GM12878 (cell line): ENCODE measurements around the gene CEP170B. TPM values are rescaled to one million over a fixed set of nuclear protein-coding genes. Genes with fewer than 3 reads are reported as not detected.

Experiments
- ATAC-seq: fragments of 200-7000 bp; cut with Tn5 transposase; 3 replicates; pipeline ENCODE4 v1.9.1; 2020; ENCODE audit warnings: mild to moderate bottlenecking, moderate library complexity
- BruUV-seq: library from RNA; stranded (reverse); fragments of 400-500 nt; replicated peaks from 2 replicates; lab custom pipeline; 2021; lab: Mats Ljungman, UMichigan
- CTCF ChIA-PET: fragments of 300-600 bp; sonication (Branson Sonifier 250); formaldehyde crosslinking; extraction: SDS; loops from one replicate; lab custom pipeline; 2021; ENCODE audit warnings: inconsistent platforms; lab: Yijun Ruan, JAX
- POLR2A ChIA-PET: fragments of 350-600 bp; formaldehyde crosslinking; extraction: SDS; loops from one replicate; lab custom pipeline; 2021; ENCODE audit warnings: inconsistent platforms; lab: Charles Lee
- RAD21 ChIA-PET: fragments of 300-600 bp; sonication (Branson Sonifier 250); formaldehyde crosslinking; loops from one replicate; lab custom pipeline; 2023; ENCODE audit warnings: antibody characterized with exemption; ENCODE audit not compliant: unreplicated experiment; lab: Charles Lee
- SMC1A ChIA-PET: fragments of 300-600 bp; sonication (Branson Sonifier 250); formaldehyde crosslinking; loops from one replicate; lab custom pipeline; 2023; ENCODE audit not compliant: unreplicated experiment, uncharacterized antibody; lab: Charles Lee
- DNase-seq: peaks from one replicate; pipeline ENCODE4 v3.0.0-alpha.2; 2011; ENCODE audit warnings: low read depth, low spot score
- FAIRE-seq: peaks from 3 replicates; lab custom pipeline; 2011; peaks lifted over from hg19 to GRCh38; lab: Jason Lieb, UNC
- H2AFZ ChIP-seq: 2 replicates; pipeline ENCODE4 v1.6.0; 2011; ENCODE audit warnings: low read depth, low read length, control low read depth; ENCODE audit not compliant: control insufficient read depth
- H3K27ac ChIP-seq: 2 replicates; pipeline ENCODE4 v1.5.1; 2011; ENCODE audit warnings: control low read depth; ENCODE audit not compliant: control insufficient read depth, insufficient read depth
- H3K27me3 ChIP-seq, 2 experiments: replicated peaks in 1 of 2; 2 replicates each; pipeline versions ENCODE4 v1.6.0 to v1.6.1; 2011; ENCODE audit warnings: low read length in 1 of 2; ENCODE audit not compliant: control insufficient read depth in 2 of 2, insufficient read depth in 2 of 2
- H3K36me3 ChIP-seq, 2 experiments: 2 replicates each; pipeline ENCODE4 v1.5.1; 2011; ENCODE audit warnings: low read length in 1 of 2; ENCODE audit not compliant: control insufficient read depth in 2 of 2, insufficient read depth in 2 of 2
- H3K4me1 ChIP-seq: 2 replicates; pipeline ENCODE4 v1.6.1; 2011; ENCODE audit warnings: mild to moderate bottlenecking, low read length, moderate library complexity, mixed read lengths; ENCODE audit not compliant: control insufficient read depth, insufficient read depth
- H3K4me2 ChIP-seq: 2 replicates; pipeline ENCODE4 v1.6.0; 2011; ENCODE audit warnings: control low read depth; ENCODE audit not compliant: control insufficient read depth, insufficient read depth
- H3K4me3 ChIP-seq: fragments of 200-600 bp; sonication (generic); 2 replicates; pipeline ENCODE4 v1.5.1; 2016
- H3K79me2 ChIP-seq: 2 replicates; pipeline ENCODE4 v1.6.0; 2011; ENCODE audit warnings: low read length; ENCODE audit not compliant: control insufficient read depth, insufficient read depth
- H3K9ac ChIP-seq: 2 replicates; pipeline ENCODE4 v1.8.0; 2011; ENCODE audit warnings: low read length, control low read depth, mixed read lengths; ENCODE audit not compliant: control insufficient read depth, insufficient read depth
- H3K9me3 ChIP-seq: replicated peaks from 3 replicates; pipeline ENCODE4 v1.5.1; 2011; ENCODE audit warnings: mild to moderate bottlenecking, low read length; ENCODE audit not compliant: control insufficient read depth, insufficient read depth
- H4K20me1 ChIP-seq: 2 replicates; pipeline ENCODE4 v1.6.0; 2011; ENCODE audit not compliant: control insufficient read depth, insufficient read depth
- MXI1 ChIP-seq: fragments of 150-350 bp; IDR thresholded peaks from 2 replicates; pipeline ENCODE4 v1.6.1; 2011; ENCODE audit warnings: low read depth, mild to moderate bottlenecking, inconsistent platforms, low read length, improper control_type of control experiment
- SMARCA5 ChIP-seq: fragments of 450-650 bp; IDR thresholded peaks from 2 replicates; pipeline ENCODE4 v1.6.1; 2017; ENCODE audit warnings: mild to moderate bottlenecking
- SUPT20H ChIP-seq: IDR thresholded peaks from 2 replicates; pipeline ENCODE4 v1.6.1; 2011; ENCODE audit warnings: low read depth, mild to moderate bottlenecking, low read length, moderate library complexity, borderline replicate concordance; ENCODE audit not compliant: control insufficient read depth
- WGBS: methylation state at CpG from one replicate; pipeline ENCODE4 v1.1.6; 2016; ENCODE audit warnings: low lambda C conversion rate; ENCODE audit not compliant: insufficient replicate concordance, insufficient coverage; ENCODE audit errors: missing lambda C conversion rate; 5-methylcytosine and 5-hydroxymethylcytosine counted together
- in situ Hi-C: fragments of 300-500 bp; cut with MboI; formaldehyde crosslinking; loops from 9 replicates; pipeline ENCODE4 v1.14.3; 2018; ENCODE audit warnings: mixed read lengths
- intact Hi-C: fragments of 100-400 bp; cut with micrococcal nuclease; formaldehyde crosslinking; loops from one replicate; pipeline ENCODE4 v1.14.2; 2022; ENCODE audit not compliant: unreplicated experiment
- polyA plus RNA-seq, 11 experiments: library from polyadenylated mRNA; depleted of rRNA in 4 of 11; unstranded in 6 of 11; stranded (reverse) in 5 of 11; fragments of >200 nt; fragmentation: Nextera tagmentation in 4 of 11; fragmentation: Illumina TruSeq in 1 of 11; extraction: Ambion mirVana in 4 of 11; extraction: Trizol in 1 of 11; gene quantifications; 1 replicate in 1 of 11; 2 replicates in 10 of 11; pipeline versions ENCODE4 v1.2.1 to v1.2.3, GENCODE V29; 2011 to 2016; ENCODE audit warnings: inconsistent platforms in 2 of 11, missing spikeins in 2 of 11, low read depth in 1 of 11
- total RNA-seq, 4 experiments: library from RNA; depleted of rRNA in 3 of 4; stranded (reverse); fragments of >200 nt in 3 of 4; fragmentation: Illumina TruSeq in 1 of 4; extraction: Trizol in 1 of 4; gene quantifications; 2 replicates each; pipeline versions ENCODE4 v1.2.1 to v1.2.3, GENCODE V29; 2013 to 2021
- TF ChIP-seq, protein P1 (sequence below): IDR thresholded peaks from 2 replicates; pipeline ENCODE4 v1.6.1; 2012; ENCODE audit warnings: improper control_type of control experiment, low read depth, low read length; ENCODE audit not compliant: insufficient replicate concordance

CEP170B gene
- total and polyA plus RNA-seq, 10 of the 15 experiments (the other 5 are each of a cell fraction or from before 2014, with no cell fraction given) = 0.01 to 0.44 (median 0.05) TPM; not detected in 4

DNA sequence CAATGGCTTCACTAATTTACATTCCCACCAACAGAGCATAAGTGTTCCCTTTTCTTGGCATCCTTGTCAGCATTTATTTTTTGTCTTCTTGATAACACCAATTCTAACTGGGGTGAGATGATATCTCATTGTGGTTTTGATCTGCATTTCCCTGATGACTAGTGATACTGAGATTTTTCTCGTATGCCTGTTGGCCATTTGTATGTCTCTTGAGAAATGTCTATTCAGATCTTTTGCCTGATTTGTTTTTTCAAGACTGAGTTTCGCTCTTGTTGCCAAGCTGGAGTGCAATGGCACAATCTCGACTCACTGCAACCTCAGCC is 54.9 kb downstream of the CEP170B start (continued):
- TF ChIP-seq, protein P1, sequence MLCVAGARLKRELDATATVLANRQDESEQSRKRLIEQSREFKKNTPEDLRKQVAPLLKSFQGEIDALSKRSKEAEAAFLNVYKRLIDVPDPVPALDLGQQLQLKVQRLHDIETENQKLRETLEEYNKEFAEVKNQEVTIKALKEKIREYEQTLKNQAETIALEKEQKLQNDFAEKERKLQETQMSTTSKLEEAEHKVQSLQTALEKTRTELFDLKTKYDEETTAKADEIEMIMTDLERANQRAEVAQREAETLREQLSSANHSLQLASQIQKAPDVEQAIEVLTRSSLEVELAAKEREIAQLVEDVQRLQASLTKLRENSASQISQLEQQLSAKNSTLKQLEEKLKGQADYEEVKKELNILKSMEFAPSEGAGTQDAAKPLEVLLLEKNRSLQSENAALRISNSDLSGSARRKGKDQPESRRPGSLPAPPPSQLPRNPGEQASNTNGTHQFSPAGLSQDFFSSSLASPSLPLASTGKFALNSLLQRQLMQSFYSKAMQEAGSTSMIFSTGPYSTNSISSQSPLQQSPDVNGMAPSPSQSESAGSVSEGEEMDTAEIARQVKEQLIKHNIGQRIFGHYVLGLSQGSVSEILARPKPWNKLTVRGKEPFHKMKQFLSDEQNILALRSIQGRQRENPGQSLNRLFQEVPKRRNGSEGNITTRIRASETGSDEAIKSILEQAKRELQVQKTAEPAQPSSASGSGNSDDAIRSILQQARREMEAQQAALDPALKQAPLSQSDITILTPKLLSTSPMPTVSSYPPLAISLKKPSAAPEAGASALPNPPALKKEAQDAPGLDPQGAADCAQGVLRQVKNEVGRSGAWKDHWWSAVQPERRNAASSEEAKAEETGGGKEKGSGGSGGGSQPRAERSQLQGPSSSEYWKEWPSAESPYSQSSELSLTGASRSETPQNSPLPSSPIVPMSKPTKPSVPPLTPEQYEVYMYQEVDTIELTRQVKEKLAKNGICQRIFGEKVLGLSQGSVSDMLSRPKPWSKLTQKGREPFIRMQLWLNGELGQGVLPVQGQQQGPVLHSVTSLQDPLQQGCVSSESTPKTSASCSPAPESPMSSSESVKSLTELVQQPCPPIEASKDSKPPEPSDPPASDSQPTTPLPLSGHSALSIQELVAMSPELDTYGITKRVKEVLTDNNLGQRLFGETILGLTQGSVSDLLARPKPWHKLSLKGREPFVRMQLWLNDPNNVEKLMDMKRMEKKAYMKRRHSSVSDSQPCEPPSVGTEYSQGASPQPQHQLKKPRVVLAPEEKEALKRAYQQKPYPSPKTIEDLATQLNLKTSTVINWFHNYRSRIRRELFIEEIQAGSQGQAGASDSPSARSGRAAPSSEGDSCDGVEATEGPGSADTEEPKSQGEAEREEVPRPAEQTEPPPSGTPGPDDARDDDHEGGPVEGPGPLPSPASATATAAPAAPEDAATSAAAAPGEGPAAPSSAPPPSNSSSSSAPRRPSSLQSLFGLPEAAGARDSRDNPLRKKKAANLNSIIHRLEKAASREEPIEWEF = no peak

DNA sequence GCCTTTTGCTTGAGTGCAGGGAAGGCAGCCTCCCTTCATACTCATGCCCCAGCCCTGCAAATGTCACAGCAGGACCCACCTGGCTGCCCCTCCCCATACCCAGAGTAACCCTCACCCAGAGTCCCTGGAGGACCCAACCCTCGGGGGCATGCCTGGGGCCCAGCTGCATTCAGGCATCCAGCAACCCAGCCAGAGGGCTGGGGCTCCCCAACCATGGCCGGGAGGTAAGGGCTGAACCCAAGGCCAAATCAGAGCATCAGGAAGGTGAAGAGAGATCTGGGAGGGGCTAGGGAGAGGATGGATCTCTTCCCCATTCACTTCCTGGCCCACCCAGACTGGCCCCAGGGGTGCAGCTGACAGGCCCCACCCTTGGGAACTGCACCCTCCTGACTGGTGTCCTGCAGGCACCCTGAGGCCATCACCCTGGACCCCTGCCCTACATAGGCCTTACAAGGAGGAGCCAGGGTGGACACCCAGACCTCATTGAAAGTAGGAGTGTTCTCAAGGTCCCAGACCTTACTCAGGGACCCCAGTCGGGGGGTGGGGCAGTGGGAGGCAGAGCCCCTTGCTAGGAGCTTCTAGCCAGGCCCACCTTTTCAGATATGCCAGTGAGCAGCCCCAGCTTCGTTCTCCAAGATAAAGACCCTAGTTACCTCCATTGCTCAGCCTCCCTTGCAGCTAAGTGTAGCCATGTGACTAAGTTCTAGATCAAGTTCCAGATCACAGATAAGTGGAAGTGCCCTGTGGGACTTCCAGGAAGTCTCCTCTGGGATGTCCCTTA is 58.8 kb downstream of the CEP170B start:
- H2AFZ ChIP-seq = no peak overlapping the region
- FAIRE-seq = no peak

More for the DNA sequence above, 58.8 kb downstream of the CEP170B start:
- no peak for ATAC-seq
- H3K27me3 ChIP-seq = peaks cover 0 to 2% of the 10 kb centered on the region in 2 experiments; a peak in 2 of 4 replicates
- BruUV-seq = no TSS peak
- no peaks in the 10 kb centered on the region for H3K36me3 ChIP-seq
- H3K9ac ChIP-seq = no peak overlapping the region
- in situ Hi-C loops = no loop called here
- H3K79me2 ChIP-seq = 0 out of 2 replicates have a peak, but pooled peaks cover 2% of the 10 kb centered on the region
- H3K4me3 ChIP-seq = no peak overlapping the region
- intact Hi-C loops = no loop called here
- no peak overlapping the region for H3K4me2 ChIP-seq
- 84% methylated on average over 4 of the region's 4 CpGs for WGBS
- no peaks in the 10 kb centered on the region for H4K20me1 ChIP-seq
- TF ChIP-seq SMARCA5 (no peak), MXI1 (no peak), SUPT20H (no peak)
- H3K9me3 ChIP-seq = peaks cover 6% of the 10 kb centered on the region; the same call in 2 of the 3 replicates
- H3K4me1 ChIP-seq = peaks cover 48% of the 10 kb centered on the region
- no peak for DNase-seq
- POLR2A ChIA-PET = no interaction called here
- RAD21 ChIA-PET = no interaction called here
- no peak overlapping the region; the same call in 1 of the 2 replicates for H3K27ac ChIP-seq
- SMC1A ChIA-PET = no interaction called here
- CTCF ChIA-PET = interaction anchor here (0.9 to 1.7 kb wide), 5 partner anchors 10 to 51 kb away, joined by 3 to 6 read pairs (median 4); no protein-coding TSS in a partner anchor
